Right ventricle myocardium inferior (tissue), 1 donor: ENCODE results near the gene ARID4B. TPM values are rescaled to one million over a fixed set of nuclear protein-coding genes. Genes with fewer than 3 reads are reported as not detected.

Source experiments
- ATAC-seq: fragments of 200-7000 bp; cut with Tn5 transposase; one replicate; pipeline ENCODE4 v1.9.1; 2020; ENCODE audit warnings: mild to moderate bottlenecking, moderate library complexity
- DNase-seq: peaks from one replicate; pipeline ENCODE4 v3.0.0; 2021; ENCODE audit errors: missing footprints
- intact Hi-C: fragments of 100-400 bp; cut with DNase I; formaldehyde crosslinking; loops from one replicate; pipeline ENCODE4 v1.11.0; 2022
- total RNA-seq: library from RNA; stranded (reverse); fragmentation: NEBNext Ultra II Directional; extraction: Animal tissue kit (Norgen Biotek cat#: 25700); gene quantifications from one replicate; pipeline ENCODE4 v1.2.1, GENCODE V29; 2021
- donor health status: DM: no; HTN: yes; CAD: no; lungs with severe emphysema.

Gene ARID4B
- total RNA-seq, 1 donor from 2014 or later: 14.8 TPM

DNA sequence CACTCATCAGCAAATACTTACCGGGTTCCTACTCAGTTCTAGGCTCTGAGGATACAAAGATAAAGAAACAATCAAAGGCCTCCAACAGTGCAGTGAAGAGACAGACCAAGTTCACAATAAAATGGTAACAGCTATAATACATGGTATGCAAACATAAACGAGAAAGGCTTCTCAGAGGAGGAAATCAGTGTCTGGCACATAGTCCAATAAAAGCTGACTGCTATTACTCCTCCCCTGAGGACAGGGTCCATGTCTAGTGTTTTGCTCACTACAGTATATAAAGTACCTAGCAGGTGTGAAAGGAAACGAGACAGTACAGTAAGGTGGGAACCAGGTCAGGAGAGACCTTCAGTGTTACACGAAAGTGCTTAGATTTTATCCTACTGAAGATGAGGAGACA is 171.2 kb downstream of the ARID4B start:
- no peak for ATAC-seq
- DNase-seq: no peak
- intact Hi-C loops: no loop called here

DNA sequence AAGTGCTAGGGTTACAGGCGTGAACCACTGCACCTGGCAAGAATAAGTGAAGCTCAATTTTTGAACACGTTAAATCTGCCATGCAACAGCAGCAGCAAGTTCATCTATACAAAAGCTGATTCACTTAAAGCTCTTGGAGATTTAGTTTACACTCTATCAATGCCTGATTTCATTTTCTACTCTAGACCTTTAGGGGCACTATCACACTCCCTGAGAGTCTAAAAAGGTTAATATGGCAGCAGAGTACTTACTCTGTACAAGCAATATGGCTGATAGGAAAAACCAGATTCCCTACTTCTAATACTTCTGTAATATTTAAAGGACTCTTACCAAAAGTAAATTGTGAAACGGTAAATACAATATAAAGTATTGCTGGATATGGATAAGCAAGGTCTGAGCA is 171.7 kb downstream of the ARID4B start:
- ATAC-seq (no peak), DNase-seq (no peak)
- intact Hi-C loops: no loop called here

DNA sequence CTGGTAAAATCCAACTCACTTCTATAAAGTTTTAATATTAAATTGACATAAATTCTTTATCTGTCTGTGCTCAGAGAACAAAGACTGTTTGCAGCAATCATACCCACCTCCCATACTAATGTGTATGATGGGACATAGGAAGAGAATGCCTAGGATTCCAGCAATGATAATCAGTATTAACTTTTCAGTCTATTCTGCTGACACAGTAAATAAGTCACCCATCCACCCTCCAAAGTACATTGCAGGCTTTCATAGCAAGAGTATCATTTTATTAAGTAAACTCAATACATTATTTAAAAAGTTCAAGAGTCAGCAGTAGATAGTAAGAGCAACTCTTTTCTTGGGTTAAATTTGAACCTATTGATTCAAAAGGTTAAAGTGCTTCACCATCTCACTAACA is 175.7 kb downstream of the ARID4B start:
- DNase-seq: no peak
- intact Hi-C loops: no loop called here
- ATAC-seq: no peak

DNA sequence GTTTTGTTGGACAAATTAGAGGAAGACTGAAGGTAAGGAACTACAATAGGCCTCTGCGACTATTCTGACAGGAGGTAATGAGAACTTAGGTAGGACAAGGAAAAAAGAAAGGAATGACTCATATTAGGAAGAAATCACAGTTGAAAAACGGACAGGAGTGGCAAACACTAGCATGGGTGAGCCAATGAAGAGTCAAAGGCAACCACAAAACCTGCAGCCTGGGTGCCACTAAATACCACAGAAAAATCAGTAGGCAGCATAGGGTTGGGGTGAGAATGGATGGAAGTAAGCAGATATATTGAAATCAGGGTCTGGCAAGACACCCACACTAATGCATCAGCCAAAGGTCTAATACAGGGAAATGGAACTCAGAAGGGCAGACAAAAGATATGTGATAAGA is 176.9 kb downstream of the ARID4B start:
- ATAC-seq (no peak), DNase-seq (no peak)
- intact Hi-C loops: no loop called here

DNA sequence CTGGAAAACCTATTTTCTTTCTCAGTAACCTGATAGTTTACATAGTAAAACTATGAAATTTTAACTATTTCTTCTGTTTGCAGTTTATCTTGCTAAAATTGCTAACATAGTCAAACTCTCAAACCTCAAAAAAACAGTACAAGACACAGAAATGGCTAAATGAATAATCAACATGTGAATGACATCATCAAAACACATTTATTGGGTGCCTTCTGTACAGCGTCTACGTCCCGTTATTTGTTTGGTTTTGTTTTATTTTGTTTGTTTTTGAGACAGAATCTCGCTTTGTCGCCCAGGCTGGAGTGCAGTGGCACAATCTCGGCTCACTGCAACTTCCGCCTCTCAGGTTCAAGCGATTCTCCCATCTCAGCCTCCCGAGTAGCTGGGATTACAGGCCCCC is 178.2 kb downstream of the ARID4B start:
- no peak for DNase-seq
- intact Hi-C loops: no loop called here
- no peak for ATAC-seq

DNA sequence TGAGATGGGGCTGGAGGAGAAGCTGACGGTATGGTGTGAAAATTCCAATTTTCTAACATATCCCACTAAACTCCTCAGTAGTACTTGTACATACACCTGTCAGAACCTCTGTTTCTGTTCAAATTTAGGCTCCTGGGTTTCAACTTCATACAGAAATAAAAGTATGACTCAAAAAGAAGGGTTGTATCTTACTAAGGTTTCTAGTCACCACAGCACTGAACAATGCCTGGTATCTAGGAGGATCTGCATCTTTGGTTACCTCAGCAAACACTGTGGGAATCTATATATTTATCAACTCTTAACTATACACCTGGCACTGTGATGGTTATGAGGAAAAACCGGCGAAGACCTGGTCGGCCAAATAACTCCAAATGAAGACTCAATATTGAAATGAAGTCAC is 180.7 kb downstream of the ARID4B start:
- DNase-seq (no peak), ATAC-seq (no peak)
- intact Hi-C loops: no loop called here

DNA sequence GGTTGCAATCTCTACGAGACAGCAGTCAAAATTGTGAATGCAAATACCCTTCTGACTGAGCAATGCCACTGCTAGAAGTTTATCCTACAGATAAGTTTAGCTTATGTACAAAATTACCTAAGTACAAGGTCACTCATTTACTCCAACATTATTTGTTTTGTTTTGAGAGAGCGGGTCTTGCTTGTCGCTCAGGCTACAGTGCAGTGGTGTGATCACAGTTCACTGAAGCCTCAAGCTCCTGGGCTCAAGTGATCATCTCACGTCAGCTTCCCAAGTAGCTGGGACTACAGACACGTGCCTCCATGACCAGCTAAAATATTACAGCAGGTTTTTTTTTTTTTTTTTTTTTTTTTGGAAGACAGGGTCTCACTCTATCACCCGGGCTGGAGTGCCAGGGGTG is 182.3 kb downstream of the ARID4B start:
- ATAC-seq (no peak), DNase-seq (no peak)

DNA sequence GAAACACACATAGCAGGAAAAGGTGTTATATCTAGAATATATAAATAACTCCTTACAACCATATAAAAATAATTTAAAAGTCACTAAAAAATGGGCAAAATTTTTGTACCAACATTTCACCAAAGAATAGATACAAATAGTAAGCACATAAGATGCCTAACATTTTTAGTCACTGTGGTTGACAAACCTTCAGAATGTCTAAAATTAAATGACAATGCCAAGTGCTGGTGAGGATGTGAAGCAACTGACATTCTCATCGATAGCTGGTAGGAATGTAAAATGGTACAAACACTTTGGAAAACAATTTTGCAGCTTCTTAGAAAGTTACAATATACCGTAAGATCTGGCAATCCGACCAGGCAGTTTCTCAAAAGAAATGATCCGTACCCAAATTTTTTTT is 185.0 kb downstream of the ARID4B start:
- intact Hi-C loops: no loop called here
- no peak for ATAC-seq

More for the DNA sequence above, 182.3 kb downstream of the ARID4B start:
- intact Hi-C loops: no loop called here

DNA sequence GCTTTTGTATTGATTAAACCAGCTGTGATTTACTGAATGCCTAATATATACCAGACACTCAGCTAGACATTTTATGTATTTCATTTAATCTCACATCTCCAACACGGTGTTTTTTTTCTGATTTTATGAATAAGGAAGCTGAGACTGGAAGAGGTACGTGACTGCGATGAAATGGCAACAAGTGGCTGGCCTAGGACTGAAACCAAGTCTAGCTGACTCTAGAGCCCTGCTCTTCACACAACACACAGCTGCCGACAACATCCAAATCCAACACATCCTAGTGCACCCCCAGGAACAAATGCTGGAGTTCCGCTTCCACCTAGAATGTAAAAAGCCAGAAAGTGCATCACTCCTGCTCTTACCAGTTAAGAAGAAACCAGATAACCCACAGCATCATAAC is 188.7 kb downstream of the ARID4B start:
- no peak for DNase-seq
- intact Hi-C loops: no loop called here
- no peak for ATAC-seq

More for the DNA sequence above, 185.0 kb downstream of the ARID4B start:
- DNase-seq: no peak

DNA sequence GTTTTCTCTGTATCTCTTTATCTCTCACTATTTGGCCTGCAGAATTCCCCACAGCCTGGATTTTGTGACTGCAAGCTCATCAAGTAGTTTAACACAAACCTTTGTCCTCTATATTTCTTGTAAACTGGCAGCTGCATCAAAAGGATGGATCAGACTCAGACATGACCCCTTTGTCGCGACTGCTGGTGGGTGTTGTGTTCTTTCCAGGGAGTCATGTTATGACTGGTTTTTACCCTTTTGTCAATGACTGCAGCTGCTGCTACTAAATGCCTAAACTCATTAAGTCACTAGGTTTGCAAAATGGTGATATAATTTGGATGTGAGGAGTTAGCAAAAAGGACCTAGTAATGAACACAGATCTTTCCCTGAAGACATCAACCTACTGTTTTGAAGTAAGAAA is 189.2 kb downstream of the ARID4B start:
- ATAC-seq (no peak), DNase-seq (no peak)
- intact Hi-C loops: no loop called here

DNA sequence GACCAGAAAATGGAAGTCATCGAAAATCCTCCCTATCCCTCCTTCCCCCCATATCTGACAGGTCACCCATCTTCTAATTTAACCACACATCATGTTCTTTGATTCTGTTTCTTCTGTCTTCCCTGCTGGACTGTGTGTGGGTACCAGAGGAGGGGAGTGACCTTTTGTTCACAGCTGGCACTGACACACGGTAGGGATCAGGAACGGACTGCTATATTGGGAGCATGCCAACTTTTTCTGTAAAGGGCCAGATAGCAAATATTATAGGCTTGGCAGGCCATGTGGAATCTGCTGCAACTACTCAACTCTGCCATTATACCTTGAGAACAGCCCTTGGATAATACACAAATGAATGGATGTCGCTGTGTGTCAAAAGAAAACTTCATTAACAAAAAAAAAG is 191.9 kb downstream of the ARID4B start:
- DNase-seq (no peak), ATAC-seq (no peak)
- intact Hi-C loops: no loop called here

DNA sequence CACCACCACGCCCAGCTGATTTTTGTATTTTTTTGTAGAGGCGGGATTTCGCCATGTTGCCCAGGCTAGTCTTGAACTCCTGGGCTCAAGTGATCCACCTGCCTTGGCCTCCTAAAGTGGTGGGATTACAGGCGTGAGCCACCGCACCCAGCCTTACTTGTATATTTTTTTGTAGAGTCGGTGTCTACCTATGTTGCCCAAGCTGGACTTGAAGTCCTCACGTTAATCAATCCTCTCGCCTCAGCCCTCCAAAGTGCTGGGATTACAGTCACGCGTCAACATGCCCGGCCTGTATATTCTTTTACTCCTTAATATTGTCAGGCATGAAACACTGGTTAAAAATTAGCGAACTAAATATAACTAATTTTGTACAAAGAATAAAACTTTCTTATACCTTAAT is 193.8 kb downstream of the ARID4B start:
- intact Hi-C loops: no loop called here
- no peak for DNase-seq
- no peak for ATAC-seq

DNA sequence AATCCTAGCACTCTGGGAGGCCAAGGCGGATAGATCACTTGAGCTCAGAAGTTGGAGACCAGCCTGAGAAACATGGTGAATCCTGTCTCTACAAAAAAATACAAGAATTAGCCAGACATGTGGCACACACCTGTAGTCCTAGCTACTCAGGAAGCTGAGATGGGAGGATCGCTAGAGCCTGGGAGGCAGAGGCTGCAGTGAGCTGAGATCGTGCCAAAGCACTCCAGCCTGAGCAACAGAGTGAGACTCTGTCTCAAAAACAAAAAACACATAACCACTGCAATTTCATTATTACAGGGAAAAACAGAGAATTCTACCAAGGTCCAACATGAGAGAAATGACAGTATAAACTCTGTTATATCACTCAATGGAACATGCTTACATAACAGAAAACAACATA is 194.9 kb downstream of the ARID4B start:
- no peak for ATAC-seq
- intact Hi-C loops: no loop called here
- no peak for DNase-seq

DNA sequence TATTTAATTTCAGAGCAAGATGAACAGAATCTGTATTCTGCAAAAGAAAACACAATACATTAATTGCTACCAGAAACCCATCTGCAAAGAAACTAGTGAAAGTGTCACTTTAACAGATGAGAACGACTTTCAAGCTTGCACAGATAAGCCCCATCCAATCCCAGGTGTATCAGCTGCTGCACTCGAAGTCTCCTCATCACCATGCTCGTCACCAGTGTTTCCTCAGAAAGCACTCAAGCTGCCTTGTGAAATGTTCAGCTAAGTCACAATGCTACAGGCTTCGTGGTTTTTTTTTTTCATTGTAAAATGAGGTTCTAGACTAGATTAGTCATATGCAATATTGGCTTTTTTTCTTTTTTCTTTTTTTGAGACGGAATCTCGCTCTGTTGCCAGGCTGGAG is 196.0 kb downstream of the ARID4B start:
- intact Hi-C loops: no loop called here
- DNase-seq: no peak
- no peak for ATAC-seq

DNA sequence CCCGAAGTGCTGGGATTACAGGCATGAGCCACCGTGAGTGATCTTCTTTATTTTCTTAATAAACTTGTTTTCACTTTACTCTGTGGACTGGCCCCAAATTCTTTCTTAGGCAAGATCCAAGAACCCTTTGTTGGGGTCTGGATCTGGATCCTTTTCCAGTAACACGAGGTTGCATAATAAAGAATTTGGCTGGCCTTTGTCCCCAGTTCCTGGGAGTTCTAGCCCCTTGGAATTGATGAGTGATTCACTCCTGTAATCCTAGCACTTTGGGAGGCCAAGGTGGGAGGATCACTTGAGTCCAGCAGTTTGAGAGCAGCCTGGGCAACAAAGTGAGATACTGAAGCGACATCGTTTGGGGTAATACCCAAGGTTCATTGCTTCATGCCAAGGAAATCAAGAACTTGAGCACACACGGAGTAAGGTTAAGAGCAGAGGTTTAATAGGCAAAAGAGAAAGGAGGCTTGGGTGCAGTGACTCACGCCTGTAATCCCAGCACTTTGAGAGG is 197.2 kb downstream of the ARID4B start:
- ATAC-seq (no peak), DNase-seq (no peak)
- intact Hi-C loops: no loop called here

DNA sequence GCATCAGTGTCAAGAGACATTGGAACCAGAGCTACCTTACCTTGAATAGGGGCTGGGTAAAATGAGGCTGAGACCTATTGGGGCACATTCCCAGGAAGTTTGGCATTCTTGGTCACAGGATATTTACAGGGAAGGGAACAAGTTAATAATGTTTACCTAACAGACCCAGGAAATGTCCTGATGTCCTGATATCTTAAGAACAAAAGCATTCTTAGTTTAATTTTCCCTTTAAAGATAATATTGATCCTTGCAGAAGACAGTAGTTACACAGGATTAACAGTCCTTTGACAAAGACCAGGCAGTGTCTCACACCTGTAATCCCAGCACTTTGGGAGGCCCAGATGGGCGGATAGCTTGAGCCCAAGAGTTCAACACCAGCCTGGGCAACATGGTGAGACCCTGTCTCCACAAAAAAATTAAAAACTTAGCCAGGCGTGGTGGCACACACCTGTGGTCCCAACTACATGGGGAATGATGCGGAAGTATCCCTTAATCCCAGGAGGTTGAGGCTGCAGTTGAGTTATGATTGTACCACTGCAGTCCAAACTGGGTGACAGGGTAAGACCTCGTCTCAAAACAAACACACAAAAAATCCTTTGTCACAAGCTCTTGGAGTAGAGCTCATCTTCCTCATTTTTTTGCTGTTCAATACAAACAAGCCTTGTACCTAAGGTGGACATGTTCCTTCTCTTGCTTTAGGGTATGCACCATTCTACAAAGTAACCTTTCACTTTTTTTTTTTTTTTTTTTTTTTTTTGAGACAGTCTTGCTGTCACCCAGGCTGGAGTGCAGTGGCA is 198.0 kb downstream of the ARID4B start:
- no peak for DNase-seq
- no peak for ATAC-seq
- intact Hi-C loops: no loop called here

DNA sequence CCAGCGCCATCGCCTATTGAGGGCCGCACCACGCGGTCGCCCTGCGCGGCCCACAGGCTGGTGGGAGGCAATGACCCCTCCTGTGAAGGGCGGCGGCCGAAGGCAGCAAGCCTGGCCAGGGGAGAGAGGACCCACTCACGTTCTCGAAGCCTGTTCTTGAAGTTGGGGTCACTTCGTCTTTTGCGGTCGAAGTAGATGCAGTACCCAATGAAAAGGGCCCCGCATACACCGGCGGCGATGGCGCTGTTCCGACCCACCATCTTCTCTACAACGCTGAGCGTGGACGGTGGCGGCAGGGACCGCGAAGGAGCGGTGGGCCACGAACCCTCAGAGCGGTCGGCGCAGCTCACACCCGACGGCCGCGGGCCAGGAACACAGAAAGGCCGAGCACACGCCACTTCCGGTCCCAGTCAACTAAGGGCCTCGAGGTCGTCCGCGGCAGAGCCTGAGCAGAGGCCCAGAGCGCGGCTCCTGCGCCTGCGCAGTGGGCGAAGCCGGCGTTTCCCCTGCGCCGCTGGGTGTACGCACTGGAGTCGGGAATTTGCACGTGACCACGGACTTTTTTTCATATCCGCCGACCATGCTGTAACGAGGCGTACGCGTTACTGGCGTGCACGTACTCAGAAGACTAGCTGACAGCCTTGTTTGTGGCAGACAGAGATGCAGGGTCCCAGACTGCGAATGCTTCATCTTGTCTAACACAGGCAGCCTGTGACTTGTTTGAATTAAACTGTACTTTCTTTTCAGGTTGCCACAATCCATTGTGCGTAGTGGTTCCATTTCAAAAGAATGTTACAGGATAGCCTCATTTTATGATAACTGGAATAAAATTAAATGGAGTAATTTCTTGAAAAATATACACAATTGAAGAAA is 199.3 kb downstream of the ARID4B start, which contains the start of gene TOMM20:
TSS of gene TOMM20 (minus strand) at position 382 of the 873 bp plus-strand sequence. CDS start at position 260, 122 bp downstream.
- intact Hi-C loops: no loop called here
- DNase-seq: peak; percentile 97
- ATAC-seq: peak; percentile 99

DNA sequence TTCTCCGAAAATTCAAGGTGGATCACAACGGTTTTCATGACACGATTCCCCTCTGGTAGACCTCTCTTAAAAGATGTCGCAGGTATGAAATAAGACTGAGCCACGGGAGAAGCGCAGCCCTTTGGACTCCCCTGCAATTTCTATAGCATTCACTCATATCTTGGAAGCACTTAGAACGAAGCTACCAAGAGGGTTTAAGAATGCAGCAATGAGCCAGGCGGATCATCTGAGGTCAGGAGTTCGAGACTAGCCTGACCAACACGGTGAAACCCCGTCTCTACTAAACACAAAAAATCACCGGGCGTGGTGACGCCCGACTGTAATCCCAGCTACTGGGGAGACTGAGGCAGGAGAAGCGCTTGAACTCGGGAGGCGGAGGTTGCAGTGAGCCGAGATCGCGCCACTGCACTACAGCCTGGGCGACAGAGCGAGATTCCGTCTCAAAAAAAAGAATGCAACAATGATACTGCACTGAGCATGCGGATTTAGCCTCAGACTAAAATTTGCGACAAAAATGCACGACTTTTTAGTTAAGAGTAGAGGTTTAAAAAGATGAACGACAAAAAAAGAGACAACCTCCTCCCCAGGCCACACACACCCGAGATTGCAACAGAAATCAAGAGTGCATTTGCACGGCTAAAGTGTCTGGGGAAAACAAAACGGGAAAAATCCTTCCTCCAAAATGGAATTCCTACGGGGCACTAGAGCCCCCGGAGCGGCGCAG is 200.1 kb downstream of the ARID4B start:
- no peak for DNase-seq
- ATAC-seq: no peak
- intact Hi-C loops: no loop called here

DNA sequence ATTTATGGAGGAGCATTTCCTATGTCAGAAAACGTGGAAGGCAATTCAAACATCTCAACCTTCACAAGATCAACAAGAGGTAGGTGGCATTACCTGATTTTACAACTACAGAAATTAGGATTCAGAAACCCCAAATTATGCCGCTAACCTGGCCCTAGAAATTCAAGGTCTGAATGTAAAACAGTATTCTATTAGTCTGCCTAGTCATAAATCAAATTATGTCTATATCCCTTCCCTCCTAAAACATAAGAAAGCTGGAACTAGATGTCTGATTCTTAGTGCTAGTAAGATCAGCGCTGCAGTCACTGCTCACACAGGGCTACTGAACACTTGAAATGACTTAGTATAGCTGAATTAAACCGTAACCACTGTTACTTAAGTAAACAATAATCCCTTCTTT is 200.8 kb downstream of the ARID4B start:
- intact Hi-C loops: no loop called here
- no peak for DNase-seq
- no peak for ATAC-seq
